CD4-positive, alpha-beta T cell treated with Interleukin-12 subunit alpha and Interleukin-12 subunit beta, for 1 hour (primary cell): Measurements from ENCODE around the gene CBX8.

Source experiments
- DNase-seq: peaks from one replicate; pipeline ENCODE4 v3.0.0-alpha.2; 2020

Gene CBX8

GRCh38 chr17:79834565-79835469 is 37.9 kb upstream of the CBX8 start:
- peak; percentile 59 for DNase-seq

- DNase-seq: no peak
Measured at GRCh38 chr17:79833744-79834564, 37.1 kb upstream of the CBX8 start.

GRCh38 chr17:79833110-79833450 is 36.2 kb upstream of the CBX8 start:
- no peak for DNase-seq

GRCh38 chr17:79832218-79833109 is 35.6 kb upstream of the CBX8 start:
- no peak for DNase-seq

- no peak for DNase-seq
Measured at GRCh38 chr17:79831265-79832217, 34.7 kb upstream of the CBX8 start.

- DNase-seq: no peak
Measured at GRCh38 chr17:79830763-79831264, 33.9 kb upstream of the CBX8 start.

GRCh38 chr17:79830303-79830702 is 33.4 kb upstream of the CBX8 start:
- no peak for DNase-seq

GRCh38 chr17:79829457-79829856 is 32.6 kb upstream of the CBX8 start:
- DNase-seq: no peak

GRCh38 chr17:79829004-79829403 is 32.1 kb upstream of the CBX8 start:
- no peak for DNase-seq

- no peak for DNase-seq
Measured at GRCh38 chr17:79826841-79827578, 30.1 kb upstream of the CBX8 start.

GRCh38 chr17:79826204-79826680 is 29.4 kb upstream of the CBX8 start:
- no peak for DNase-seq

- no peak for DNase-seq
Measured at GRCh38 chr17:79825580-79825921, 28.7 kb upstream of the CBX8 start.

GRCh38 chr17:79824893-79825579 is 28.2 kb upstream of the CBX8 start:
- DNase-seq: no peak

GRCh38 chr17:79824234-79824633 is 27.4 kb upstream of the CBX8 start:
- no peak for DNase-seq

- no peak for DNase-seq
Measured at GRCh38 chr17:79822583-79823124, 25.8 kb upstream of the CBX8 start.

- DNase-seq: no peak
Measured at GRCh38 chr17:79821331-79822095, 24.6 kb upstream of the CBX8 start.

GRCh38 chr17:79820959-79821330 is 24.1 kb upstream of the CBX8 start:
- DNase-seq: no peak

GRCh38 chr17:79819534-79820276 is 22.8 kb upstream of the CBX8 start:
- DNase-seq: no peak
